ENCODE measurements around the gene IGSF10.

Gene IGSF10

GRCh38 chr3:151421938-151422337 is 38.9 kb downstream of the IGSF10 start:
- no peak for DNase-seq

- DNase-seq, result no peak
Measured at GRCh38 chr3:151419806-151420205, 41.1 kb downstream of the IGSF10 start.

GRCh38 chr3:151415289-151415688 is 45.6 kb downstream of the IGSF10 start:
- DNase-seq, result no peak

GRCh38 chr3:151412989-151413388 is 47.9 kb downstream of the IGSF10 start:
- no peak for DNase-seq
